GM23338 (cell line): Measurements from ENCODE around the gene ANO1. TPM values are rescaled to one million over a fixed set of nuclear protein-coding genes. Genes with fewer than 3 reads are reported as not detected.

Source experiments
- ATAC-seq: fragments of 200-7000 bp; cut with Tn5 transposase; 3 replicates; pipeline ENCODE4 v1.9.1; 2020
- DNase-seq: peaks from one replicate; pipeline ENCODE4 v3.0.0-alpha.2; 2015; ENCODE audit warnings: low spot score
- H2AFZ ChIP-seq: fragments of 200-600 bp; sonication (generic); 2 replicates; pipeline ENCODE4 v1.8.0; 2016; ENCODE audit warnings: antibody characterized with exemption, mild to moderate bottlenecking, moderate library complexity
- H3F3A ChIP-seq: fragments of 200-600 bp; sonication (generic); replicated peaks from 2 replicates; pipeline ENCODE4 v1.8.0; 2017; ENCODE audit warnings: antibody characterized with exemption, mixed run types, low read depth
- H3K27ac ChIP-seq: fragments of 200-600 bp; sonication (generic); 2 replicates; pipeline ENCODE4 v1.6.1; 2016; ENCODE audit warnings: low read depth
- H3K27me3 ChIP-seq: fragments of 200-600 bp; sonication (generic); 2 replicates; pipeline ENCODE4 v1.8.0; 2016; ENCODE audit warnings: mild to moderate bottlenecking, mixed run types, moderate library complexity; ENCODE audit not compliant: insufficient read depth
- H3K36me3 ChIP-seq: fragments of 200-600 bp; sonication (generic); 2 replicates; pipeline ENCODE4 v1.8.0; 2016; ENCODE audit warnings: mild to moderate bottlenecking; ENCODE audit not compliant: insufficient read depth
- H3K4me1 ChIP-seq: fragments of 200-600 bp; sonication (generic); 2 replicates; pipeline ENCODE4 v1.8.0; 2016; ENCODE audit warnings: mild to moderate bottlenecking, moderate library complexity; ENCODE audit not compliant: insufficient read depth
- H3K4me2 ChIP-seq: fragments of 200-600 bp; sonication (generic); 2 replicates; pipeline ENCODE4 v1.7.1; 2017; ENCODE audit warnings: mixed run types
- H3K4me3 ChIP-seq: fragments of 200-600 bp; sonication (generic); 2 replicates; pipeline ENCODE4 v1.6.1; 2016; ENCODE audit warnings: mixed run types
- H3K79me2 ChIP-seq: fragments of 200-600 bp; sonication (generic); replicated peaks from 2 replicates; pipeline ENCODE4 v1.8.0; 2017; ENCODE audit warnings: mild to moderate bottlenecking; ENCODE audit not compliant: insufficient read depth
- H3K9me2 ChIP-seq: fragments of 200-600 bp; sonication (generic); 2 replicates; pipeline ENCODE4 v1.8.0; 2017; ENCODE audit not compliant: insufficient read depth
- H4K20me1 ChIP-seq: fragments of 200-600 bp; sonication (generic); replicated peaks from 2 replicates; pipeline ENCODE4 v1.8.0; 2017; ENCODE audit warnings: mild to moderate bottlenecking; ENCODE audit not compliant: insufficient read depth
- H3K27ac Mint-ChIP-seq: 2 replicates; pipeline ENCODE4 v1.8.0; 2020; ENCODE audit warnings: inconsistent platforms, mild to moderate bottlenecking, moderate library complexity, mixed read lengths
- H3K27me3 Mint-ChIP-seq: 3 replicates; pipeline ENCODE4 v1.8.0; 2022; ENCODE audit warnings: low read depth, mild to moderate bottlenecking, moderate library complexity, mixed read lengths, inconsistent platforms; ENCODE audit not compliant: insufficient read depth, poor library complexity
- H3K36me3 Mint-ChIP-seq: 3 replicates; pipeline ENCODE4 v1.8.0; 2021; ENCODE audit warnings: low read depth, mild to moderate bottlenecking, inconsistent platforms, moderate library complexity, mixed read lengths
- H3K4me1 Mint-ChIP-seq: 3 replicates; pipeline ENCODE4 v1.8.0; 2020; ENCODE audit warnings: mild to moderate bottlenecking, inconsistent platforms, mixed read lengths
- H3K4me3 Mint-ChIP-seq: 3 replicates; pipeline ENCODE4 v1.8.0; 2021; ENCODE audit warnings: moderate library complexity, mild to moderate bottlenecking, inconsistent platforms, mixed read lengths
- H3K9me3 Mint-ChIP-seq: 3 replicates; pipeline ENCODE4 v1.8.0; 2020; ENCODE audit warnings: moderate library complexity, mild to moderate bottlenecking, inconsistent platforms, mixed read lengths
- CREB1 ChIP-seq: fragments of 250-450 bp; sonication (Bioruptor Pico); IDR thresholded peaks from 2 replicates; pipeline ENCODE4 v1.5.0; 2020; ENCODE audit warnings: low read depth, mild to moderate bottlenecking, moderate library complexity
- ETS1 ChIP-seq: IDR thresholded peaks from 2 replicates; pipeline ENCODE4 v1.6.1; 2016; ENCODE audit warnings: antibody characterized with exemption
- EZH2 ChIP-seq: fragments of 200-600 bp; sonication (generic); IDR thresholded peaks from one replicate; pipeline ENCODE4 v1.8.0; 2017; ENCODE audit warnings: antibody characterized with exemption, mild to moderate bottlenecking, low read depth; ENCODE audit not compliant: unreplicated experiment
- EZH2phosphoT487 ChIP-seq: fragments of 200-600 bp; sonication (generic); IDR thresholded peaks from one replicate; pipeline ENCODE4 v1.8.1; 2018; ENCODE audit warnings: antibody characterized with exemption; ENCODE audit not compliant: unreplicated experiment
- JUNB ChIP-seq: IDR thresholded peaks from one replicate; pipeline ENCODE4 v1.6.1; 2016; ENCODE audit warnings: antibody characterized with exemption; ENCODE audit not compliant: unreplicated experiment
- NANOG ChIP-seq: IDR thresholded peaks from 2 replicates; pipeline ENCODE4 v1.6.1; 2016; ENCODE audit warnings: antibody characterized with exemption, borderline replicate concordance
- POLR2AphosphoS5 ChIP-seq: IDR thresholded peaks from 2 replicates; pipeline ENCODE4 v1.6.1; 2016; ENCODE audit warnings: antibody characterized with exemption, low read depth
- STAT1 ChIP-seq: IDR thresholded peaks from one replicate; pipeline ENCODE4 v1.6.1; 2016; ENCODE audit warnings: antibody characterized with exemption; ENCODE audit not compliant: unreplicated experiment
- ZNF114 ChIP-seq: fragments of 250-450 bp; sonication (Bioruptor Pico); IDR thresholded peaks from 2 replicates; pipeline ENCODE4 v1.5.0; 2020; ENCODE audit warnings: mild to moderate bottlenecking, moderate library complexity
- ZNF331 ChIP-seq: fragments of 250-450 bp; sonication (Bioruptor Pico); IDR thresholded peaks from 2 replicates; pipeline ENCODE4 v1.5.0; 2020; ENCODE audit warnings: low read depth, mild to moderate bottlenecking, moderate library complexity
- polyA plus RNA-seq: library from polyadenylated mRNA; unstranded; fragments of >200 nt; fragmentation: Nextera tagmentation; extraction: Ambion mirVana; gene quantifications from 2 replicates; pipeline ENCODE4 v1.2.1, GENCODE V29; 2016
- total RNA-seq: library from RNA; depleted of rRNA; stranded (reverse); fragments of >200 nt; shearing (Covaris generic); gene quantifications from 2 replicates; pipeline ENCODE4 v1.2.3, GENCODE V29; 2014
- TF ChIP-seq, protein P1 (sequence below): IDR thresholded peaks from one replicate; pipeline ENCODE4 v1.6.1; 2018; ENCODE audit warnings: antibody characterized with exemption; ENCODE audit not compliant: unreplicated experiment

ANO1 gene
- total and polyA plus RNA-seq, 2 experiments from 2014 or later, result 1.4 to 3.4 TPM

GRCh38 chr11:70203751-70204465 is 125.8 kb downstream of the ANO1 start (continued):
- TF ChIP-seq, protein P1, sequence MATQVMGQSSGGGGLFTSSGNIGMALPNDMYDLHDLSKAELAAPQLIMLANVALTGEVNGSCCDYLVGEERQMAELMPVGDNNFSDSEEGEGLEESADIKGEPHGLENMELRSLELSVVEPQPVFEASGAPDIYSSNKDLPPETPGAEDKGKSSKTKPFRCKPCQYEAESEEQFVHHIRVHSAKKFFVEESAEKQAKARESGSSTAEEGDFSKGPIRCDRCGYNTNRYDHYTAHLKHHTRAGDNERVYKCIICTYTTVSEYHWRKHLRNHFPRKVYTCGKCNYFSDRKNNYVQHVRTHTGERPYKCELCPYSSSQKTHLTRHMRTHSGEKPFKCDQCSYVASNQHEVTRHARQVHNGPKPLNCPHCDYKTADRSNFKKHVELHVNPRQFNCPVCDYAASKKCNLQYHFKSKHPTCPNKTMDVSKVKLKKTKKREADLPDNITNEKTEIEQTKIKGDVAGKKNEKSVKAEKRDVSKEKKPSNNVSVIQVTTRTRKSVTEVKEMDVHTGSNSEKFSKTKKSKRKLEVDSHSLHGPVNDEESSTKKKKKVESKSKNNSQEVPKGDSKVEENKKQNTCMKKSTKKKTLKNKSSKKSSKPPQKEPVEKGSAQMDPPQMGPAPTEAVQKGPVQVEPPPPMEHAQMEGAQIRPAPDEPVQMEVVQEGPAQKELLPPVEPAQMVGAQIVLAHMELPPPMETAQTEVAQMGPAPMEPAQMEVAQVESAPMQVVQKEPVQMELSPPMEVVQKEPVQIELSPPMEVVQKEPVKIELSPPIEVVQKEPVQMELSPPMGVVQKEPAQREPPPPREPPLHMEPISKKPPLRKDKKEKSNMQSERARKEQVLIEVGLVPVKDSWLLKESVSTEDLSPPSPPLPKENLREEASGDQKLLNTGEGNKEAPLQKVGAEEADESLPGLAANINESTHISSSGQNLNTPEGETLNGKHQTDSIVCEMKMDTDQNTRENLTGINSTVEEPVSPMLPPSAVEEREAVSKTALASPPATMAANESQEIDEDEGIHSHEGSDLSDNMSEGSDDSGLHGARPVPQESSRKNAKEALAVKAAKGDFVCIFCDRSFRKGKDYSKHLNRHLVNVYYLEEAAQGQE, result no peak
- no peak for TF ChIP-seq CREB1
- no peak for TF ChIP-seq NANOG
- no peak for TF ChIP-seq POLR2AphosphoS5
- no peak for TF ChIP-seq JUNB
- TF ChIP-seq ZNF331, result no peak
- TF ChIP-seq ETS1, result no peak
- TF ChIP-seq ZNF114 (CRISPR knock-in tag), result no peak

GRCh38 chr11:70204466-70204799 is 126.3 kb downstream of the ANO1 start:
- Histone ChIP-seq H3F3A (0 out of 2 replicates have a peak, but pooled peaks cover 10% of the 10 kb centered on the region), H2AFZ (no peak overlapping the region), H3K4me3 (peak overlapping the region; percentile 95), H3K4me1 (peaks cover 31% of the 10 kb centered on the region), H3K27ac (peak overlapping the region; percentile 71; the same call in 1 of the 2 replicates), H4K20me1 (peaks cover 33% of the 10 kb centered on the region), H3K9me2 (no peaks in the 10 kb centered on the region), H3K79me2 (peaks cover 40% of the 10 kb centered on the region), H3K27me3 (no peaks in the 10 kb centered on the region), H3K36me3 (peaks cover 4% of the 10 kb centered on the region; the same call in 1 of the 2 replicates), H3K4me2 (peak overlapping the region; percentile 100)
- TF ChIP-seq EZH2 (no peak), EZH2phosphoT487 (no peak), ZNF114 (CRISPR knock-in tag) (no peak), STAT1 (no peak), NANOG (no peak), CREB1 (no peak)
- H3K9me3 Mint-ChIP-seq, result peaks cover 4% of the 10 kb centered on the region
- H3K27me3 Mint-ChIP-seq, result peaks cover 16% of the 10 kb centered on the region
- no peak; the same call in 2 of the 3 replicates for ATAC-seq
- peak overlapping the region; percentile 97 for H3K4me3 Mint-ChIP-seq
- DNase-seq, result no peak
- peak overlapping the region; percentile 90 for H3K27ac Mint-ChIP-seq
- H3K36me3 Mint-ChIP-seq, result peaks cover 52% of the 10 kb centered on the region
- peaks cover 41% of the 10 kb centered on the region for H3K4me1 Mint-ChIP-seq
